Stimulated activated CD4-positive, alpha-beta T cell treated with anti-CD3 and anti-CD28 coated beads, Interleukin-12 subunit alpha, Interleukin-12 subunit beta, amount 100 ng/mL, for 24 hours (primary cell): ENCODE measurements around the gene FOXD4L3.
"Not testable (repeated sequence)": the region's sequence is repeated elsewhere in the genome, so short reads cannot be mapped to it uniquely, and the experiment has no call there.

ENCODE experiments used
- DNase-seq, 2 experiments: peaks; one replicate each; pipeline ENCODE4 v3.0.0-alpha.2; 2020; ENCODE audit warnings: low read depth in 2 of 2

FOXD4L3 gene

GRCh38 chr9:68351689-68352088, 49.0 kb downstream of the FOXD4L3 start:
- DNase-seq, result not testable (repeated sequence)
